MM.1S (cell line): Measurements from ENCODE around the gene INSR.

Experiments
- DNase-seq: peaks from one replicate; pipeline ENCODE4 v3.0.0-alpha.2; 2015
- H2AFZ ChIP-seq: fragments of 300-600 bp; sonication (generic); 2 replicates; pipeline ENCODE4 v1.6.0; 2016; ENCODE audit warnings: antibody characterized with exemption, low read length
- H3F3A ChIP-seq: fragments of 300-600 bp; sonication (generic); 2 replicates; pipeline ENCODE4 v1.6.1; 2016; ENCODE audit warnings: mild to moderate bottlenecking, antibody characterized with exemption, low read length, moderate library complexity, mixed read lengths; ENCODE audit not compliant: insufficient read depth
- H3K27ac ChIP-seq: fragments of 300-600 bp; sonication (generic); 2 replicates; pipeline ENCODE4 v1.5.1; 2016; ENCODE audit warnings: mild to moderate bottlenecking, low read length
- H3K27me3 ChIP-seq: fragments of 300-600 bp; sonication (generic); replicated peaks from 2 replicates; pipeline ENCODE4 v1.6.0; 2016; ENCODE audit warnings: low read length; ENCODE audit not compliant: insufficient read depth
- H3K36me3 ChIP-seq: fragments of 300-600 bp; sonication (generic); replicated peaks from 2 replicates; pipeline ENCODE4 v1.6.1; 2016; ENCODE audit warnings: mild to moderate bottlenecking, low read length, mixed read lengths; ENCODE audit not compliant: insufficient read depth
- H3K4me1 ChIP-seq: fragments of 300-600 bp; sonication (generic); 2 replicates; pipeline ENCODE4 v1.6.1; 2016; ENCODE audit warnings: low read length, mixed read lengths
- H3K4me2 ChIP-seq: fragments of 300-600 bp; sonication (generic); 2 replicates; pipeline ENCODE4 v1.6.0; 2016; ENCODE audit warnings: low read depth, low read length
- H3K4me3 ChIP-seq: fragments of 300-600 bp; sonication (generic); 2 replicates; pipeline ENCODE4 v1.5.1; 2016; ENCODE audit warnings: low read length, mixed read lengths
- H3K79me2 ChIP-seq: fragments of 300-600 bp; sonication (generic); 2 replicates; pipeline ENCODE4 v1.6.1; 2016; ENCODE audit warnings: mixed run types, low read length, mixed read lengths
- H3K9ac ChIP-seq: fragments of 300-600 bp; sonication (generic); 2 replicates; pipeline ENCODE4 v1.6.1; 2016; ENCODE audit warnings: low read length, mixed read lengths
- H3K9me2 ChIP-seq: fragments of 300-600 bp; sonication (generic); replicated peaks from 2 replicates; pipeline ENCODE4 v1.6.1; 2016; ENCODE audit warnings: mild to moderate bottlenecking, low read length, mixed read lengths; ENCODE audit not compliant: insufficient read depth
- H3K9me3 ChIP-seq: fragments of 300-600 bp; sonication (generic); replicated peaks from 2 replicates; pipeline ENCODE4 v1.6.1; 2016; ENCODE audit warnings: mild to moderate bottlenecking, low read length, mixed read lengths; ENCODE audit not compliant: insufficient read depth
- H4K20me1 ChIP-seq: fragments of 300-600 bp; sonication (generic); 2 replicates; pipeline ENCODE4 v1.6.1; 2016; ENCODE audit warnings: mild to moderate bottlenecking, low read length, moderate library complexity, mixed read lengths; ENCODE audit not compliant: insufficient read depth
- EZH2 ChIP-seq: fragments of 300-600 bp; sonication (generic); optimal IDR thresholded peaks from 2 replicates; pipeline ENCODE3; 2017; ENCODE audit warnings: low read depth, mild to moderate bottlenecking, antibody characterized with exemption, low read length, mixed read lengths
- EZH2phosphoT487 ChIP-seq: fragments of 300-600 bp; sonication (generic); IDR thresholded peaks from 2 replicates; pipeline ENCODE4 v1.6.1; 2018; ENCODE audit warnings: antibody characterized with exemption, low read length
- TF ChIP-seq, protein P1 (sequence below): fragments of 300-600 bp; sonication (generic); IDR thresholded peaks from 2 replicates; pipeline ENCODE4 v1.5.1; 2016; ENCODE audit warnings: antibody characterized with exemption, low read length, mixed read lengths

INSR gene

DNA sequence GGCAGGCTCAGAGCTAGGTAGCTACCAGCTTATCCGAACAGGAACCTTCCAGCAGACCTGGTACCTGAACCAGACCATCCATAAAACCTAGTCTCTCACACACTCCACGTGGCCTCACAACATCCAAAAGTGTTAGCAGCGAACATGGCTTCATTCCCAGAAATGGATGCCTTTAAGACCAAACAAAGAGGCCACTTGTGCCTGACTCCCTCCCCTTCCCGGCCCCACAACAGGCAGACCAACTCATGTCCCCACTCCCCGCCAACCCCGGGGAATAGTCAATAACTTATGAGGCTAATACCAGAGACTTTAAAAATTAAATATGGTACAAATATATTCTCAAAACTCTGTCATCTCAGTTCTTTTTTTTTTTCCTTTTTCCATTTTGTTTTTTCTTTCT is 178.5 kb downstream of the INSR start:
- Histone ChIP-seq H3K4me2 (no peak overlapping the region), H3K4me1 (no peaks in the 10 kb centered on the region), H3K79me2 (no peaks in the 10 kb centered on the region), H3K27me3 (no peaks in the 10 kb centered on the region), H4K20me1 (no peaks in the 10 kb centered on the region), H3K9me2 (no peaks in the 10 kb centered on the region), H3K4me3 (no peak overlapping the region), H3K27ac (no peak overlapping the region), H3F3A (no peaks in the 10 kb centered on the region), H3K9ac (no peak overlapping the region), H3K36me3 (no peaks in the 10 kb centered on the region), H3K9me3 (no peaks in the 10 kb centered on the region), H2AFZ (no peak overlapping the region)
- no peak for TF ChIP-seq EZH2
- TF ChIP-seq EZH2phosphoT487 = no peak
- TF ChIP-seq, protein P1, sequence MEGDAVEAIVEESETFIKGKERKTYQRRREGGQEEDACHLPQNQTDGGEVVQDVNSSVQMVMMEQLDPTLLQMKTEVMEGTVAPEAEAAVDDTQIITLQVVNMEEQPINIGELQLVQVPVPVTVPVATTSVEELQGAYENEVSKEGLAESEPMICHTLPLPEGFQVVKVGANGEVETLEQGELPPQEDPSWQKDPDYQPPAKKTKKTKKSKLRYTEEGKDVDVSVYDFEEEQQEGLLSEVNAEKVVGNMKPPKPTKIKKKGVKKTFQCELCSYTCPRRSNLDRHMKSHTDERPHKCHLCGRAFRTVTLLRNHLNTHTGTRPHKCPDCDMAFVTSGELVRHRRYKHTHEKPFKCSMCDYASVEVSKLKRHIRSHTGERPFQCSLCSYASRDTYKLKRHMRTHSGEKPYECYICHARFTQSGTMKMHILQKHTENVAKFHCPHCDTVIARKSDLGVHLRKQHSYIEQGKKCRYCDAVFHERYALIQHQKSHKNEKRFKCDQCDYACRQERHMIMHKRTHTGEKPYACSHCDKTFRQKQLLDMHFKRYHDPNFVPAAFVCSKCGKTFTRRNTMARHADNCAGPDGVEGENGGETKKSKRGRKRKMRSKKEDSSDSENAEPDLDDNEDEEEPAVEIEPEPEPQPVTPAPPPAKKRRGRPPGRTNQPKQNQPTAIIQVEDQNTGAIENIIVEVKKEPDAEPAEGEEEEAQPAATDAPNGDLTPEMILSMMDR = no peak
- DNase-seq = no peak

DNA sequence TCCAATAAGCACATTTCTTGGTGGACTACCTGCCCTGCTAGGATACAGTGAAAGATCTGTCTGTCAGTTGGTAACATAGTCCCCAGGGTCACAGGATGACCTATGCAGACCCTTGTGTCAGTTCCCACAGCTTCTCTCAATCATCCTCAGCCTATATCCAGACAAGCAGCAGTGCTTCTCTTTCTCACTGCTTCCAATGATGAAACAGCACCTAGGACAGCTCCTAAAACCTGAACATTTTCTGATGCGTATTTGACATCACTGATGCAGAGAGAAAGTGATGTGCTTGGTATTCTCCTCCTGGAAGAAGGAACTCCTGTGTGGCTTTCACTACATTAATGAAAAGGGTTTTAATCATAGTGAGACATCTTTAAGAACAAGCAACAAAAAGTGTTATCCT is 181.0 kb downstream of the INSR start:
- DNase-seq = no peak
- Histone ChIP-seq H3K27ac (no peak overlapping the region), H3K4me2 (no peak overlapping the region), H3K9me2 (no peaks in the 10 kb centered on the region), H3F3A (no peaks in the 10 kb centered on the region), H3K36me3 (no peaks in the 10 kb centered on the region), H3K4me3 (no peak overlapping the region), H3K9ac (no peak overlapping the region), H3K79me2 (no peaks in the 10 kb centered on the region), H3K4me1 (no peaks in the 10 kb centered on the region), H2AFZ (no peak overlapping the region), H3K9me3 (no peaks in the 10 kb centered on the region), H3K27me3 (no peaks in the 10 kb centered on the region), H4K20me1 (no peaks in the 10 kb centered on the region)
- TF ChIP-seq EZH2phosphoT487 (no peak), EZH2 (no peak)
- TF ChIP-seq, protein P1 = no peak

DNA sequence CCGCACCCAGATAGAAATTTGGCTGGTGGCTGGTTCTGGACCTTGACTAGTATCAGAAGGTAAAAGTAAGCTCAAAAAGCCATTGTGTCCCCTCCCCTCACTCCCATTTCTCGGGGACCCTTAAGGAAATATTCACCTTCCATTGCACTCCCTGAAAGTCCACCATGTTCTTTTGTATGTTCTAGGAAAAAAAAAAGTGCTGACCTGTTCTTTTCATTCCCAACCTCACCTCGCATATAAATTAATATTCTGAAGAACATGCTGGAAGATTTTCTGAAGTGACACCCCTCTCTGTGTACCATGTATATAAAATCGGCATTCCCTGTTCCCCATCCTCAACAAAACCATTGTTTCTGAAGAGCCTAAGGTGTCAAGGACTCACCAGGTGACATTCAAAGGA is 181.5 kb downstream of the INSR start:
- TF ChIP-seq EZH2 (no peak), EZH2phosphoT487 (no peak)
- TF ChIP-seq, protein P1 = no peak
- no peaks in the 10 kb centered on the region for H4K20me1 ChIP-seq
- no peaks in the 10 kb centered on the region for H3K9me2 ChIP-seq
- H3K4me2 ChIP-seq = no peak overlapping the region
- H3K36me3 ChIP-seq = no peaks in the 10 kb centered on the region
- H3K9me3 ChIP-seq = no peaks in the 10 kb centered on the region
- H3F3A ChIP-seq = no peaks in the 10 kb centered on the region
- no peaks in the 10 kb centered on the region for H3K27me3 ChIP-seq
- DNase-seq = no peak
- no peak overlapping the region for H3K27ac ChIP-seq
- no peak overlapping the region for H3K4me3 ChIP-seq
- H3K79me2 ChIP-seq = no peaks in the 10 kb centered on the region
- H2AFZ ChIP-seq = no peak overlapping the region
- no peak overlapping the region for H3K9ac ChIP-seq
- no peaks in the 10 kb centered on the region for H3K4me1 ChIP-seq
